DMS153 (cell line): Measurements from ENCODE around the gene TSPAN32.

Source experiments
- DNase-seq: peaks from one replicate; lab custom pipeline; 2025; lab: John Stamatoyannopoulos, UW

The TSPAN32 gene

GRCh38 chr11:2304506-2305139, 2.8 kb downstream of the TSPAN32 start:
- no peak for DNase-seq

- DNase-seq = peak; percentile 20
Measured at GRCh38 chr11:2305140-2305778, 3.4 kb downstream of the TSPAN32 start.

DNA sequence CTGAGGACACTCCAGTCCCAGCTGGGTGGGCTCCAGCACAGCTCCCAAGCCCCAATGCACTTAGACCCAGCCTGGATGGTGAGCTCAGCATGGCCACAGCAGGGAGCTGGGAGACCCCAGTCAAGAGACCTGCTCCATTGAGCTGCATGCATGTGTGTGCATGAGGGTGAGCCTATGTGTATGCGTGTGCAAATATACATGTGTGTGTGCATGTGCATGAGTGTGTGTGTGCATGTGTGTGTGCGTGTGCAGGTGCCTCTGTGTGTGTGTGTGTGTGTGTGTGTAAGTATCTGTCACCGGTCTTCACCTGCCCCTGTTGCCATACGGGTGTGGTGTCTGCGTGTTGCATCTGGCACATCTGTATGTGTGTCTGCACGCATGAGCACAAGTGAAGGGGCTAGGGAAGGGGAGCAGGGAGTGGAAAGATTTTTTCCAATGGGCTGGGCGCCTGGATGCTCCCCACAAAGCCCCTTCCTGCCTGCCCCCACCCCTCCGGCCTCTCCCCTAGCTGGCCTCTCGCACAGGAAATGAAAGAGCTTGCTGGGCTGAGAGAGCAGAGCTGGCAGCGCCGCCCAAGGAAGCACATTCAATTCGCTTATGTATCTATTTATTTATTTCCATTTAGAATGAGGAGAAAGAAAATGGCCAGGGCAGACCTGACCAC, 4.1 kb downstream of the TSPAN32 start:
- no peak for DNase-seq

- no peak for DNase-seq
Measured at GRCh38 chr11:2306452-2306823, 4.6 kb downstream of the TSPAN32 start.

DNA sequence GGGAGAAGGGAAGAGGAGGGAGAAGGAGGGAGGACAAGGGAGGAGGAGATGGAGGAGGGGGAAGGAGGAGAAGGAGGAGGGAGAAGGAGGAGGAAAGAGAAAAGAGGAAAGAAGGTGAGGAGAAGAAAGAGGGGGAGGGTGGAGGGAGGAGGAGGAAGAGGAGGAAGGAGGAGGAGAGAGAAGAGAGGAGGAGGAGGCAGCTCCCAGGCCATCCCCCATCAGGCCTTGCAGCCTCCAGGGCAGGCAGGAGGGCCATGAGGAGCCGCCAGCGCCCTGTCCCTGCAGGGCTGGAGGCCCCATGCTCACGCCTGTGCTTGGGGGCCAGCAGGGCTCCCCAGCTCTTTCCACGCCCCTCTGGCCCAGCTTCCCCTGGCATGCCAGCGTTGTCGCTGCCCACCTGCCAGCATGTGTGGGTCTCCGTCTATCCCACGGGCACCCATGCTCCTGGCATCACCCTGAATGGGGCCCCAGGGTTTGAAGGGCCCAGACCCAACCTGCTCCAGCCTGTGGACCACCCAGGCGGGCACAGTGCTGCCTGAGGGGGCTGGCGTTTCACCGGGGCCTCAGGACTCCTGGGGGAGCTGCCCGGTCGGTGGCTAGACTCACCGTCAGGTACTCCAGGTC, 5.2 kb downstream of the TSPAN32 start:
- no peak for DNase-seq

DNA sequence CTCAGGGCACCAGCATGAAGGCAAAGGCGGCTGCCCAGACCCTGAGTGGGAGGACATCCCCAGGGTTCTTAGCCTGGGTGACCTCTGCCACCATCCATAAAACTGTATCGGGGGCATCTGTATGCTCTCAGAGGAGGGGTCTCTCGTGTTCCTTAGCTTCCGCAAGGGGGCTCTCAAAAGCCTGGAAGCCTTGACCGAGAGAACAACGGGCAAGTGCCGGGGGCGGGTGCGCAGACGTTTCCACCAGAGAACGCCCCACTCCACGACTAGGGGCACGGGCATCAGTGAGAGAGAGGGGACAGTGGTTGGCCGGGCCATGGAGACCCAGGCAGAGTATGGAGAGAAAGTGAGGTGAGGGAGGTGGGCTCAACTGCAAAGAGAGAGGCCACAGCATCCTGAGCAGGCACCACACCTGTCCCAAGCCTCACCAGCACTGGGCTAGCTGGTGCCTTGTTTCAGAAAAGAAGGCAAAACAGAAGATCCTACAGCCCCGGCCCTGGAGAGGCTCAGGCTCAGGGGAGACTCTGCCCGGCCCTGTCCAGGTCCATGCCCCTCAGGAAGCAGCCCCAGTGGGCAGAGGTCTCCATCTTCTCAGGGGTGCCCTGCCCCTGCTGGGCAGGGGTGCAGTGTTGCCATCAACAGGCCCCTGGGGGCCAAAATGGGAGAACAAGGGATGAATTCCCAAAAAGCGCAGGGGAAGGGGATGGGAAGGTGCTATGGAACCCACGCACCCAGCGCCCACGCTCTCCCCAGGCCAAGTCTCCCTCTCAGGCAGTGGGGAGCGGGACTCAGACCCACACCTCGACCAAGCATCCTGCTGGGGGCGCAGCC, 5.9 kb downstream of the TSPAN32 start:
- DNase-seq = no peak

GRCh38 chr11:2308713-2309112, 6.9 kb downstream of the TSPAN32 start:
- no peak for DNase-seq

DNA sequence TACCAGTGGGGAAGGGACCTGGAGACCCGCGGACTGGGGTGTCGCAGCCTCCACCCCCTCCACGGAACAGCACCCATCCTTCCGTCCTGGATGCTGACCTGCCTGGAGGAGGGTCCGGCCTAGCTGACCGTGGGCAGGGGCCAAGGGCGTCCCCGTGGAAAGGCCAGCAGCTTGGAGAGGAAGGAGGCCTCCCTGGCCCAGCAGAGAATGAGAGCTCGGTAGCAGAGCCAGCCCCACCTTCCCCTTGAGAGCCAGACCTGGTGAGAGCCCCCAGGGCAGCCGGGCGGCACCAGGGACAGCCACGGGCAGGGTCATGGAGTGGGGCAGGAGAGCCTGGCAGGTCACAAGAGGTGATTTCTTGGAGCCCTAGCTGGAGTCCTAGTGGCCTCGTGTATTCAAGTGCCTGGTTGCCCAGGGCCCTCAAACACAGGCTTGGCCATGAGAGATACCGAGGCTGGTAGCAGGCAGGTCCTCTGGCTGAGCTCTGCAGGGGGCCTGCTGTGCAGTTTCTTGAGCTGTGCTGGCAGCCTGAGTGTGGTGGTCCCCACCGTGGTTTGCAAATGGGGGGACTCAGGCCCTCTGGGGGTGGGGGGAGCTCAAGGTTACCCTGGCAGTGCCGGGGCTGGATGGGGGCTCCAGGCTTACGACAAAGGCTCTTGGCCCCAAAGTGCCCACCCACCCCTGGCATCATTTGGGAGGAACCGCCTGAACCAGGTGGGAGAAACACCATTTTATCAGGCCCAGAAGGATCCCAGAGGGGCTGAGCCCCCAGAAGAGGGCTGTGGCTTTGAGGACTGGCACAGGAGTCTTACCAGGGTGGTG, 7.6 kb downstream of the TSPAN32 start:
- no peak for DNase-seq

DNA sequence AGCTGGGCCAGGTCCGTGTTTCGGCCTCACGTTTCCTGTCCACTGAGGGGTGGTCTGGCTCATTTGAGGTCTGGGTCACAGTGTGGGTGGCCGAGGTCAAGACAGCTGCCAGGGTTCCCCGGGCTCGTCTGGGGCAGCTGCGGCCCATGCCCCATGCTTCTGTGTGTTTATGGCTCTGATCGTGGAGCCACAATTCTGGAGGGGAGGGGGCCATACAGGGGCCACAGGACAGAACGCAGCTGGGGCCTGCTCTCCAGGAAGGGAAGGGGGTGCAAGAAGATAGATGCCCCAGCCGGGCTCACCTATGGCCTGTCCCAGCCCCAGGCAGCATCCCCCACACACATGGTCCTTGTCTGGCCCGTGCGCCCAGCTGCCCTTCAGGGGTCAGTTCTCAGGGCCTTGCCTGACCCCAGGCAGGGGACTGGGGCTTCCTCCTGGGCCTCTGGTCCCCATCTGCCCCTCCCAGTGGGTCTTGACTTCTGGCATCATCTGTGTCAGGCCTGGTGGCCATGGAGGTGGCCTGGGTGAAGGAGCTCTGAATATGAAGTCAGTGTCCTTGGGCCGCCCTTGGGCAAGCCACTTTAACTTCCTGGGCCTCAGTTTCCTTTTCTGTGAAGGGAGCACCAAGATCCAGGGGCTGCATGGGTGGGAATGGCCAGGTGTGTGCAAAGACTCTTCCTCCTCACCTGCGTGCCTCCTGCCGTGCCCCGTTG, 8.4 kb downstream of the TSPAN32 start:
- DNase-seq = no peak

DNA sequence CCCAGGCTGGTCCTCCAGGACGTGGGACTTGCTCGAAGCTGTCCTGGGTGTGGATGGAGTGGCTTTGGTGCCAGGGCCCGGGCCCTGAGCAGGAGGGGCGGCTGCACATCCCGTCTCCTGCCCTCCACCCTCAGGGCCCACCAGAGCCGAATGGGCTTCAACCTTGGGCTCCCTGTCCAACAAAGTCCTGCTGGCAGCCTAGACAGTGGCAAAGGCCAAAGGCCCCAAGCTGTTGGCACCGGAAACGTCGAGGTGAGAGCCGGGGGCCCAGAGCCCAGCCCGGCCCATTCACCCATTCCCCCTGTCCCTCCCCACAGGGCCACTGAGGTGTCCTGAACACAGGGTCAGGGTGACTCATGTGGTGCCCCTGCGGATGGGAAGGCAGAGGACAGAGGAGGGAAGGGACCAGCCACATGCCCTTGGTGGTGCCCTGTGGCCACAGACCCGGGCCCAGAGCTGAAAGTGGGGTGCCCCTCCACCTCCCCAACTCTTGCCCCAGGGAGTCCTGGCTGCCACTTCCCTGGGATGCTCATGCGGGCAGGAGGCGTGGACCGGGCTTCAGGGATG, 9.1 kb downstream of the TSPAN32 start:
- no peak for DNase-seq

- no peak for DNase-seq
Measured at GRCh38 chr11:2311353-2312133, 9.7 kb downstream of the TSPAN32 start.

- DNase-seq = no peak
Measured at GRCh38 chr11:2312232-2313042, 10.6 kb downstream of the TSPAN32 start.

- no peak for DNase-seq
Measured at GRCh38 chr11:2313051-2313951, 11.5 kb downstream of the TSPAN32 start.

GRCh38 chr11:2314136-2314524, 12.3 kb downstream of the TSPAN32 start:
- DNase-seq = no peak

- no peak for DNase-seq
Measured at GRCh38 chr11:2314525-2315394, 12.9 kb downstream of the TSPAN32 start.

DNA sequence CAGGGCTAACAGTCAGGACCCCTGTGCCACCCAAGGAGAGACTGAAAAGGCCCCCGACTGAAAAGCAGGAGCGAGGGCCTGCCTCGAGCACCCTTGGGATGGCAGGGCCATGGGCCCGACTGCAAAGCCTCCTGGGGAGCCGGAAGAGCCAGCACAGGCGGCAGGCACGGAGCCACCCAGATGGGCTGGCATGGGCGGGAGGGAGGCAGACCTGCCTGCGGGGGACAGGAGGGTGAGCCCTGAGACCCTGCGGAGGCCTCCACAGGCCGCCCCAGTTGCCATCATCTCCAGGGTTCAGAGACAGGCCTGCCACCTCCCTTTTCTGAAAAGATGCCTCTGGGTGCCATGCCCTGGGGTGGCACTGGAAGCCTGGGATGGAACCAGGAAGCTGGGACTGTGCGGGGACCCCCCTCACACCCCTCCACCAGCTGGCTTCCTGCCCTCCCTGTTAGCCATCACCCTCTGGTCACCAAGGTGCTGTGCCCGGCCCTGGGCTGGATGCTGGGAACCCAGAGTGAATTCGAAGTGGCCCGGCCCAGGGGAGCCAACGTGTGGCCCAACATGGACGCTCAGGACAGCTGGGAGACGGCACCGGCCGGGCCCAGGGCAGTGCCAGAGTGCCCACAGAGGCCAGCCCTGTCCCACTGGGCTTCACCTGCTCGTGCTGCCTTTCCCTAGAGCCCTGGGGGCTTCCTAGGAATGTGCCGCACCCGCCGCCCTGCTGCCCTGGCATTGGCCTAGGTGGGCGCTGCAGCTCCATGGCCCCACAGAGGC, 13.8 kb downstream of the TSPAN32 start:
- DNase-seq = no peak
